Hematopoietic multipotent progenitor cell (in vitro differentiated cells): Measurements from ENCODE around the gene PSMD3. TPM values are rescaled to one million over a fixed set of nuclear protein-coding genes. Genes with fewer than 3 reads are reported as not detected.
A peak's percentile ranks its signal among the peaks of the same experiment; 100 is the strongest.

Experiments
- DNase-seq, 3 donors: peaks; one replicate each; pipeline ENCODE4 v3.0.0-alpha.2; 2011 to 2015; ENCODE audit warnings: low read depth in 2 of 3, low spot score in 2 of 3
- total RNA-seq: library from RNA; depleted of rRNA; stranded (reverse); fragments of >200 nt; gene quantifications from one replicate; pipeline ENCODE4 v1.2.3, GENCODE V29; 2012

The PSMD3 gene
- total RNA-seq, 1 donor, result 120 TPM

DNA sequence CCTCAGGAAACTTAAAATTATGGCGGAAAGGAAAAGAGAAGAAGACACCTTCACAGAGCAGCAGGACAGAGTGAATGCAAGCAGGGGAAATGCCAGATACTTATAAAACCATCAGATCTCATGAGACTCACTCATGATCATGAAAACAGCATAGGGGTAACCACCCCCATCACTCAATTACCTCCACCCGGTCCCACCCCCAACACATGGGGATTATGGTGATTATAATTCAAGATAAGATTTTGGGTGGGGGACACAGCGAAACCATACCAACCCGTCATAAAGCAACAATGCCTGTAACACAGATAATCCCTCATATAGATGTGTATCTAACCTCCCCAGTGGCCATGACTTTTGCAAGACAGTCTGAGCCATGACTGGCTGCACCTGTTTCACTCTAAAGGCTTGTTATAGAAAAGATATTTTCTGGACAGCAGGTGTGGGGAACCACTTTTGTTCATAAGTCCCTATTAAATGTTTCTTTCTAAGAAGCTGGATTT lies 24.8 kb upstream of the PSMD3 start:
- DNase-seq, result no peak

DNA sequence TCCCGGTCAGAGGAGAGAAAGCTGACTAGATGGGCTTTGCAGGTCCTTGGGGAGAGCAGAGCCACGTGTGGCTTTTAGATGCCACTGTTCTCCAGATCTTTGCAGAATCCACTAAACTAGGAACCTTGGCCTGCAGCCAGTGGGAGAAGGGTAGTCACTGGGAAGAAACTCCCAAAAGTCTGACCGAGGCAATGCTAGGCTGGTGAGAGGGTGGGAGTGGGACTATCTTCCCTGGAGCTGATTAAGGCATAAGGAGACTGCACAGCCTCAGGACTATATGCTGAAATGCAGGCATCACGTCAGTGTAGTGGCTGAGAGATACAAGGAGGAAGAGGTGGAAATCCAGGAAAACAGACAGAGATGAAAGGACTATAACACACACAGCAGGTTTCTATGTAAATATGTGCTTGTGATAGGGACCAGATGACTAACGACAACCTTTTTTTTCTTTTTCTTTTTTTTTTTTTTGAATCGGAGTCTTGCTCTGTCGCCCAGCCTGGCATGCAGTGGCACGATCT lies 20.0 kb upstream of the PSMD3 start:
- DNase-seq, result no peak

DNA sequence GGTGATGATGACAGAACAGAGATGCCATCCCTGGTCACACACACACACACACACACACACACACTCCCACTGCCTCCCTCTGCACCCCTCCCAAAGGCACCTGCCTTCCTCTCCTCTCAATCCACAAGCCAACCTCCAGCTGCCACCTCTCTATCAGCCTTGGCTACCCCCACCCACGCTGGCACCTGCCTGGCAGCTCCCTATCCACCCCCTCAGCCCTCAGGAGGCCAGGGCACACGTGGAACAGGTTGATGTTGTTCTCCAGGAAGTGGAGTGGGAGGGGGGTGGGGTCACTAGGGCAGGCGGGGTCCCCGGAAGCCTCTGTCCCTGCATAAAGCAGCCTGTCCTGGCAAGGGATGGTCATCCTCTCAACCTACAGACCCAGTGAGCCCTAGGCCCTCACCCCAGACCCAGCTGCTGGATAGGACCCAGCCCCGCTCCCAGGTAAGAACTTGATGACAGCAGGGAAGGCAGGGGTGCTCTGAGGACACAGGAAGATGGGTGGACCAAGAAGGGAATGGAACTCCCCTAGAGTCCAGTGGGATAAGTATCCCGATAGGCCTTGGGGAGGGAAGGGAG lies 17.9 kb upstream of the PSMD3 start, which contains the start of gene GSDMA:
Gene GSDMA, plus strand, starts transcription at position 363 of the 579 bp plus-strand sequence. CDS start 2,684 bp downstream, outside the sequence.
- no peak for DNase-seq

DNA sequence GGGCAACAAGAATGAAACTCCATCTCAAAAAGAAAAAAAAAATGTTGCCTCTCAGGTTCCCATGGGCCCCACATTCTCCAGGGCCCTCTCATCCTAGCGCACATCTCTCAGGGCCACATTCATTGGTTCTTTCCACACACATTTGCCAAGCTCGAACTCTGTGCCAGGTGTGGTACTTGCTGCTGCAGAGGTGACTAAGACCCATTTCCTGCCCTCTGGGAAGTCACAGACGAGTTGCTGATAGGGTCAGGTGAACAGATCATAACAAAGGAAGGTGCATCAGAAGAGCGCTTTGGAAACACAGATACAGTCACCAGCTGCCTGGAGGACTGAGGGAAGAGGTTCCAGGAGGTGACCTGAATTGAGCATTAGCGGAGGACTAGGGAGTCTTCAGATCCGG lies 16.8 kb upstream of the PSMD3 start:
- no peak for DNase-seq

DNA sequence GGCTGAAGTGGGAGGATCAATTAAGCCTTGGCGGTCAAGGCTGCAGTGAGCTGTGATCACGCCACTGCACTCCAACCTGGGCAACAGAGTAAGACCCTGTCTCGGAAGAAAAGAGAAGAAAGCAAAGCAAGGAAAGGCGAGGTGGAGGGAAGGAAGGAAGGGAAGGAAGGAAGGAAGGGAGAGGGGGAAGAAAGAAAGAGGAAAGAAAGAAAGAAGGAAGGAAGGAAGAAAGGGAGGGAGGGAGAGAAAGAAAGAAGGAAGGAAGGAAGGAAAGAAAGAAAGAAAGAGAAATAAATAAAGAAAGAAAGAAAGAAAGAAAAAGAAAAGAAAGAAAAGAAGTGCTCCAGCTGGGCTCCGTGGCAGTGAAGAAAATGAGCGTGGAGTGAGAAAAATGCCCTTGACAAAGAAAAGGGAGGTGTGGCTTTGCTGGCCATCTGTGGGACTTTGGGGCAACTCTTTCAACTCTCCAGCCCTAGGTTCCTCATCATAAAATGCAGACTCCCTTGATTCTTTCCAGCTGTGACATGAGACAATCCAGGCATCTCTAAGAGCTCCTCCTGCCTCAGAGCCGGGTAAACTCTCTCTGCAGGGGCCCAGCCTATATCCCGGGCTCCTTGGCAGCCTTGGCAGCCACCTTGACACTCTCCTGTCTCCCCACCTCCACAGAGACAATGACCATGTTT lies 15.4 kb upstream of the PSMD3 start:
- DNase-seq, result no peak

DNA sequence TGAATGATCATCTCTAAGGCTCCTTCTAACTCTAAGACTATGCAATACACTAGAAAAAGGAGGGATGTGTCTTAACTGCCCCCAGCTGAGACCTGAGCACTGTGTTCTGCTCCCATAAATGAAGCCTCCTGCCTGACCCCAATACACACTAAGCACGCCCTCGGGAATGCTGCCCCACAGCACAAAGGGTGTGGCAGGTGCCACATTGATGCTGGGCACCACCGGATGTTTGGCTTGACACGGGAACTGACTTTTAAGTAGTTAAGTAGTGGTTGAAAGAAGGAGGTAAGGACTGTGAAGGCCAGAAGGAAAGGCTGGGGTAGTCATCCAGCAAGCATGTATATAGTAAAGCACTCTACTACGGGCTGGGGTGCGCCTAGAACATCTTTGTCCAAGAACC lies 13.8 kb upstream of the PSMD3 start:
- DNase-seq, result no peak

DNA sequence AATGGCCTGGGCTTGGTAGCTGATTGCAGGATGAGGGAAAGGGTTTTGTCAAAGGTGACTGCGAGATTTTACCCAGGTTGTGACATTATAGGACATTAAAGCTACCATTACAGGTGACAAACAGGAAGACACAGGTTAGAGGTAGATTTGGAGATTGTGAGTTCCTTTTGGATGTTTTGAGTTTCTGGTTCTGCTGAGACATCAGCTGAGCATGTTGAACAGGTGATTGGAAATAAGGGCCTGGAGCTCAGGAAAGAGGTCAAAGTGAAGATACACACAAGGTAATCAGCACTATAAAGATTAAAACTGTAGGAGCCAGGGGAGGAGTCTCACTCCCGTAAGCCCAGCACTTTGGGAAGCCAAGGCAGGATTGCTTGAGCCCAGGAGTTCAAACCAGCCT lies 11.8 kb upstream of the PSMD3 start:
- no peak for DNase-seq

DNA sequence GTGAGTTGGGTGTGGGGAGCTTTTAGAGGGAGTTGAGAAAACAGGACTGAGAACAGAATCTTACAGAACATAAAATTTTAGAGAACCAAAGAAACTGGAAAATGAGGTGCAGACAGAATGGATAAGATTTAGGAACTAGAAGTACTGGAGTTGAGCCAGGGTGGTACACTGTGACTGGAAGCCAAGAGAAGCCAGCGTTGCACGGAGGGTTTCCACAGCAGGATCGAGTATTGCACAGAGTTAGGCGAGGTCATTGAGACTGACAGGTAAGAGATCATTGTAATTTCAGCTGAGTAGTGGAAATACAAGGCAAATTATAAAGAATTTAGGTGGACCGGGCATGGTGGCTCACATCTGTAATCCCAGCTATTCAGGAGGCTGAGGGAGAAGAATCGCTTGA lies 11.2 kb upstream of the PSMD3 start:
- no peak for DNase-seq

DNA sequence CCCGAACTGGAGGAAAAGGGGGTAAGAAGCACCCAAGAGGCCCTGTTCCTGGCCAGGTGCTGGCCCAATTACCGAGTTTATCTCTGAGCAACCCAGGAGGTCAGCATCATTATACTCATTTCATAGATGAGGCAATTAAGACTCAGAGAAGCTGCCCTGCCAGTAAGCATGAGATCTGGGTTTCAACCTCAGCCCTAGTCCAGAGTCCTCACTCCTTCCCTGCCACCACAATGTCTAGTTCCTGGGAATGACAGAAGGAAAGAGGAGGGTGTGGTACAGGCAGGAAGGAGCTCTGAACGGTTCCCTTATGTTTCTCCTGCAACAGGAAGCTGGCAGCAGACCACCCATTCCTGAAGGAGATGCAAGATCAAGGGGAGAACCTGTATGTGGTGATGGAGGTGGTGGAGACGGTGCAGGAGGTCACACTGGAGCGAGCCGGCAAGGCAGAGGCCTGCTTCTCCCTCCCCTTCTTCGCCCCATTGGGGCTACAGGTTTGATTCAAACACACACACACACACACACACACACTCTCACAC lies 10.4 kb upstream of the PSMD3 start:
- DNase-seq, result no peak

DNA sequence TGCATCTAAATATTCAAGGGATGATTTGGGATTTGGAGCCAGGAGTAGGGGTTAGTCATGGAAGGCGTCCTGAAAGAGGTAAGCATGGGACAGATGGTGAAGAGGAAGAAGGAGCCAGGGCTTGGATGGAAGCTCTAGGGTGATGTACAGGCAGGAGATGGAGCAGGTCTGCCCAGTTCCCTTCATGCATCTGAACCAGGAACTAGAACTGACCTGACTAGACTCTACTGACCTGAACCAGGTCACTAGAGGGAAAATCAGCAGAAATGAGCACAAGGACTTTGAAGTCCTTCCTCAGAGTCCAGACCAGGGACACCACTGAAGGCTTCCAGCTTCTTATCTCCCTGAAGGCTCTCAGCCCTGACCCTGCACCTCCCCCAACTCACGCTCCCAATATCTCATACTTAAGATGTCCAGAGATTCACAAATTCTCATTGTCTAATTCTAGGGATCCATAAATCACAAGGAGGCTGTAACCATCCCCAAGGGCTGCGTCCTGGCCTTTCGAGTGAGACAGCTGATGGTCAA lies 9.5 kb upstream of the PSMD3 start:
- DNase-seq, result no peak

DNA sequence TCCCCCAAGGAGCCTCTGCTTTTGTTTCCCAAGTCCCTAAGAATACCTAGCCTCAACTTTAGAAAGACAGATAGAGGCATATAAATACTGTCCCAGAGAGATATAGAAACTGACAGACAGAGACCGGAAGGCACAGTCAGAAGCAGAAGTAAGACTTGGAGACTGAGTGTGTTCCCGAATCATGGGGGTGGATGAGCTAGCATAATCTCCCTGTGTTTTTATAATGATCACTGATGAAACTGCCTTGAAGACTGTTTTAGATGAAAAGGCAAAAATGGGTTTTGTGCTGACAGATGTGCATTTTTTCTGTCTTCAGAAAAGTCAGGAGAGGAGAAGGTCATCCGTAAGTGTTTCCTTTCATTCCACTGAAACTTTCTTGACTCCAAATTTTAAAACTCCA lies 8.3 kb upstream of the PSMD3 start:
- DNase-seq, result peak in 1 of 3 donors; percentile 30

DNA sequence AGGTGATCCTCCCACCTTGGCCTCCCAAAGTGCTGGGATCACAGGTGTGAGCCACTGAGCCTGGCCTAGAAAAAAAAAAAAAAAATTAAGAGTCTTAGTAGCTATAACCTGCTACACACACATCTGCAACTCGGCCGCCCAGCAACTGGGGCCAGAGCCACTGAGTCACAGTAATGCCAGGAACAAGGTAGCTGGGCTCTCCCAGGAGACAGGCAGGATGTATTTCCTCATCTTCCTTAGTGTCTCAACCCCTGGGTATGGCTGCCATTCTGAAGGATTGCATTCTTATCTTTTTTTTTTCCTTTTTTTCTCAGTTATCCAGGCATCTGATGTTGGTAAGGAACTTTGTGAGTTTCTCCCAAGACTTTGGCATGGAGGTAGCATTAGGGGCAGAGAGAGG lies 7.1 kb upstream of the PSMD3 start:
- no peak for DNase-seq

DNA sequence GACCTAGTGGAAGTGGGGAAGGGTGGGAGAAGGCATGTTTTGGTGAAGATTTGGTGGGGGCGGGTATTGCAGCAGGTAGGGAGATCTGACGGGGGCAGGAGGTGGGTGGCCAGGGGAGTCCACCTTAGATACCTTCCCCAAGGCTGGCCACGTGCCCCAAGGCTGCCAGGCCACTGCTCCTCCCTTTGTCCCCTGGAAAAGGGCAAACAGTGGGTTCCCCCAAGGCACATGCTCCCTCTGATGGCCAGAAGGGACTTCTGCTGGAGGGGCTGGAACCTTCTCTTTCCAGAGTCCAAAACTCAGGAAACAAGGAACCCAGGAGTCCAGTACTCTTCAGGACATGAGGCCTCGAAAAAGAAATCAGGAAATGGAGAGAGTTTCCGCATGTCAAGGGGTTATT lies 6.2 kb upstream of the PSMD3 start:
- no peak for DNase-seq

DNA sequence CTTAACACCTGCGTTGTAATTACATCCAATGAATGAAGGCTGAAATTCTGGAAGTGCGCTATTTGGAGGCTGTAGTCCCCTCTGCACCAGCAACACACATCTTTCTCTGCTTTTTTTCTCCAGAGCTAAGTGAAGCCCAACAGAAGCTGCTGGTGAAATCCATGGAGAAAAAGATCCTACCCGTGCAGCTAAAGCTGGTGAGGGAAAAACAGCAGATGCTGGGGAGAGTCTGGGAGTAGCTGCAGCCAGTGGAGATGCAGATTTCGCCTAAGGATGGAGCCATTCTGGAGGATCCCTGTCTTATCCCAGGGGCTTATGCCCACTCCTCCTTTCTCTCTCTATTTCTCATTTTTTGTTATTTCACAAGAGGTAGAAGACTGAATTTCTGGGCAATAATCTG lies 4.8 kb upstream of the PSMD3 start:
- no peak for DNase-seq

DNA sequence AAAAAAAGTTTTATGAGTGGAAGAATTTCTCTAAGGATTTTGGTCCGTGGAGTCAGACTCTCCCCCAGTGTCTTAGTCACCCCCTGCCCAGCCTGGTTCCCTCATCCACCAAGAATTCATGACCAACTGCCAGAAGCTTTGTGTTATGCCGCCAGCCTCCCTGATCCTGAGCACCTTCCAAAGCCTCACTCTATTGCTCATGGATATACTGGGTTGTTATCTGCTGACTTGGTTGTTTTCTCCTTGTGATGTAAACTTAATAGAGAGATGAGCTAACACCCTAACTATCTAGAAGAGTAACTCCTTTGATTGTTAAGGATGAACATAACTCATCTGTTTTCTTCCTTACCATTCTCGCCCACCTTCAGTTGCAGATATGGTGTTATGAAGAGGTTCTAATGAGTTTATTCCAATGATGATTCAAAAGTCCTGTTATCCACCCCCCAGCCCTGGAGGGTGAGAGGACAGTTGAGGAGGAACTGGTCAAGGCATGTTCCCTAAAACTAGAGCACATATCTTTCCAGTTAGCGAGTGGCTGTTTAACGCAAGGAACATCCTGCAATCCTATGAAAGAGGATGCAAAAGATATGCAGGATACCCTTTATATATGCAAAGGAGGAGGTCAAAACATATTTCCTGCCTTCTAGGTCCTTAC lies 1.5 kb upstream of the PSMD3 start:
- no peak for DNase-seq

DNA sequence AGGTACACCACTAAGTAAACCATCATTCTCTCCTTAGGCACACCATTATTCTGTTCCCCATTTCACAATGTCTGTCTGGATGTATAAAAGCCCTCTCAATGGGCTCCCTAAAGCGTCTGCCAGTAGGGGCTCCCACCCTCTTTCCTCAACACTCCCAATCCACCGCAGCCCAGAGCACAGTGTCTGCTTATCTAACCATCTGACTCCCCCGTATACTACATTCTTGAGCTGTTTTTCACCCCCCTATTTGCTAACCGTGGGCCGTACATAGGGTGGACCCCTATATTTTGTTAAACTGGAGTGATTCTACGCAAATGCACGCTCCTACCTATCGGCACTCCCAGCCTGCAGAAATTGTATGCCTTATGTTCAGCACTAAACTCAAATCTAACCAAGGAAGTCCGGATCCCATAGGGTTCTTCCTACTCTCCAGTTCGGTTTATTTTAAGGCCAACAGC lies 685 bp upstream of the PSMD3 start:
- peak in 1 of 3 donors; percentile 67 for DNase-seq

DNA sequence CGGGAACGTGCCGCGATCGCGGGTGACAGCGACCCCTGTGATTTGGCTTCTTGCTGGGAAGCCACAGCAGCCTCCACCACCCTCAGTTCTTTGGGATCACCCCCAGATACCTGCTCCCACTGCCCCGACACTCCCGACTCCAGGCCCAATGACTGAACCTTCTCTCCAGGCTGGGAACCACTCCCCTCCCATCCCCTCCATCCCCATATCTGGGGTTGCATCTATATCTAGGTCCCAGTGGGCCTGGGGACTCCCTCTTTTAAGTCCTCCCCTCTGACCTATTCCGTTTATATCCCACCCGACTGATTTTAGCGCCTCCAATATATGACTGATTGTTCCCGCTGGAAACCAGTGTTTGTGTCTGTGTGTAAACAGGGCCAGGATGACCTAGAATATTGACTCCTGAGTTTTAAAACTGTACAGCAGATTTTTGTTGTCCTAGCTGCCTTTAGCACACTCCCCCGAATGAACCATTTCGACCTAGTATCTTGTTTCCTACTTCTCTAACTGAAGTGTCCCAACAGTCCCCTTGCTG lies 667 bp downstream of the PSMD3 start:
- peak in 2 of 3 donors; percentile 14 to 32 for DNase-seq

DNA sequence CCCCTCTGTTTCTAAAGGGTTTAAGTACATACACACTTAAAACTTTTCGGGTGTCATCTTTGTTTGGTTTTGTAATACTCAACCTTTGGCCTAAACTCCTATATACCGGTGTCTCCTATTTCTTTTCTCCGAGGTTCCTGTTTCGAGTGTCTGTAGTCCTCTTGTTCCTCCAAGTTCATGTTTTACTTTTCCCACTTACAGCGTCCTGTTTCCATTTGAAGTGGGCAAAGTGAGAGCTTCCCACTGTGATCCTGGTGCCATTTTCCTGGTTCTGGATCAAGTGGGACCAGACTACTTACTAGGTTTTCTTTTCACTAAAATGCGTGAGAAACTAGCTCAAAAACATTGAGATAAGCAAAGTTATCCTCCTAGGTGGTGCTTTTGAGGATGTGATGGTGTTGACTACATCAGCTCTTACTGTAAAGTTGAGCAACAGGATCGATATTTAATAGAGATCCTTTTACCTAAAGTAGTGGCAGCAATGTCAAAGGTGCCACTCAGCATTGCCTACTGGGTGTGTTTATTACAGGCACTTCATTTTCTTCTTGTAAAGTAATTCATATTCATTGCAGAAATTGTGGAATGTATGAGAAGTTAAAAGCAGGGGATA lies 1.3 kb downstream of the PSMD3 start:
- no peak for DNase-seq

DNA sequence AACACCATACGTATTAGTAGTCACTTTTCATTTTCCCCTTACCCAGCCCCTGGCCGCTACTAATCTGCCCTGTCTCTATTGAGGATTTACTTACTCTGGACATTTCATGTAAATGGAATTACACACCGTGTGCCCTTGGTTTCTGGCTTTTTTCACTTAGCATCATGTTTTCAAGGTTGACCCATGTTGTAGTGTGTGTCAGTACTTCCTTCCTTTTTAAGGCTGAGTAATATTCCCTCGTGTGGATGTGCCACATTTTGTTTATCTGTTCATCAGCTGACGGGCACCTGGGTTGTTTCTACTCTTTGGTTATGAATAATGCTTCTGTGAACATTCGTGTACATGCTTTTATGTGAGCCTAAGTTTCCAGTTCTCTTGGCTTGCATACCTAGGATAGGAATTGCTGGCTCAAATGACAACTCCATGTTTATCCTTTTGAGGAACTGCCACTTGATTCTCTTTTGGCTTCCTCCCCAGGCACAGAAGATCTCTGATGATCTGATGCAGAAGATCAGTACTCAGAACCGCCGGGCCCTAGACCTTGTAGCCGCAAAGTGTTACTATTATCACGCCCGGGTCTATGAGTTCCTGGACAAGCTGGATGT lies 7.7 kb downstream of the PSMD3 start:
- DNase-seq, result no peak

DNA sequence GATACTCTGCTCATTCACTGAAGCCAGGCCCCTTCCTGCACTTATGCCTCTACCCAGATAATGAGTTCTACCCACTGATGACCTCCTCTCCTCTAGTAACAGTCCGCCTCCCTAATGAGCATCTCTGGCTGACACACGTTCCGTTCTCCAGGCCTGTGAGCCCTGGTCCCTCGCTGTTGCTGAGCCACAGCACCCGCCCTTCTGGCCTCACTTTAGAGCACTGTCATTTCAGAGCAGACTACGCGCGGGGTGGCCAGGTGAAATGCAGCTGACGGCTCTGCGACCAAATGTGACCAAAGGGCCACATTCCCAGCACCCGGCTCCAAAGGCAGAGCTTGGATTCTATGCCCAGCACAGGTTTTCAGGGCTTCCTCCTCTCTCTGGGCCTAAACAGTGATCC lies 13.8 kb downstream of the PSMD3 start:
- no peak for DNase-seq
